ENCODE measurements around the gene SAMD9. TPM values are rescaled to one million over a fixed set of nuclear protein-coding genes. Genes with fewer than 3 reads are reported as not detected.

The SAMD9 gene
- total RNA-seq, 1 experiment from 2014 or later = not detected

DNA sequence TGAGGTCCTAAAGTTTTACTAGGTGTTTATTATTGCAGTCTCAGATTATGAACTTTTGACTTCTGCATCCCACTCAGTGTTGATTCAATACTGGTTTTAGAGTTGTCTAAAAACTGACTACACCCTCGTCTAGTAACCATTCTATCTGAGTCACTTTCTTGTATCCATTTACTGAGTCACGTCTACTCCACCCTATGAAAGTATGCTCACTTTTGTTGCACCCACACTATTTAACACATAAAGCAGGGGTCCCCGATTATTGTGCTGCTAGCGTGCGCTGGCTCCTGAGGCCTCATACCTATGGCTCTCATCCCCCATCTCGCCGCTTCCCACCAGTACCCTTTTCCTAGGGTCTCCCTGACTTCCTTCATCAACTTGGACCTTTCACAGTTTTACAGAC, 2.0 kb downstream of the SAMD9 start:
- no peak overlapping the region for H3K27ac ChIP-seq (ENCODE audit: insufficient read length, low read depth, low read length)
- no peak overlapping the region for H4K91ac ChIP-seq (ENCODE audit: insufficient read length, low read depth, low read length)
- no peak for DNase-seq
- Mint-ChIP-seq H3K27me3 (ENCODE audit: low read depth) (peaks cover 10% of the 10 kb centered on the region), H3K36me3 (ENCODE audit: insufficient read depth in 1 of 3, low read depth in 3 of 3) (no peaks in the 10 kb centered on the region), H3K4me3 (no peak overlapping the region), H3K27ac (no peak overlapping the region), H3K9me3 (peaks cover 4 to 12% of the 10 kb centered on the region in 2 experiments), H3K4me1 (no peaks in the 10 kb centered on the region; a peak in 1 of 4 replicates)
- H3K23me2 ChIP-seq (ENCODE audit: insufficient read length, low read depth, low read length, poor library complexity, severe bottlenecking) = no peaks in the 10 kb centered on the region
- no CpG with 5 or more reads among the region's 7 CpGs for WGBS (ENCODE audit: extremely low coverage, insufficient read length, low lambda C conversion rate)
- H3K56ac ChIP-seq (ENCODE audit: insufficient read length, low read depth, low read length) = no peak overlapping the region
- H2AFZ ChIP-seq (ENCODE audit: low read length) = no peak overlapping the region
- H3K18ac ChIP-seq (ENCODE audit: insufficient read length, low read depth, low read length) = no peak overlapping the region
- H2BK120ac ChIP-seq (ENCODE audit: low read depth, low read length, poor library complexity, severe bottlenecking) = no peak overlapping the region
- H4K20me1 ChIP-seq (ENCODE audit: control insufficient read depth, insufficient read depth, insufficient read length) = no peaks in the 10 kb centered on the region
- no peak overlapping the region for H2BK20ac ChIP-seq (ENCODE audit: low read depth, low read length, poor library complexity, severe bottlenecking)
- no peak overlapping the region for H2BK12ac ChIP-seq (ENCODE audit: insufficient read length, low read depth, low read length)
- H3K79me1 ChIP-seq (ENCODE audit: insufficient read depth, low read depth, low read length, poor library complexity, severe bottlenecking) = no peaks in the 10 kb centered on the region
- no peak overlapping the region for H3K9ac ChIP-seq (ENCODE audit: extremely low read depth, insufficient read length, low read length)
- no peaks in the 10 kb centered on the region for H3K79me2 ChIP-seq (ENCODE audit: insufficient read depth, low read length)
- no peaks in the 10 kb centered on the region for H3K9me3 ChIP-seq (ENCODE audit: control insufficient read depth, low read depth, low read length)
- no peak overlapping the region for H4K5ac ChIP-seq (ENCODE audit: insufficient read length, low read depth, low read length)
- H3K4me2 ChIP-seq (ENCODE audit: insufficient read depth, insufficient read length, low read length) = no peak overlapping the region
- no peaks in the 10 kb centered on the region for H3K4me1 ChIP-seq (ENCODE audit: insufficient read depth, low read length)
- no peak overlapping the region for H3K4ac ChIP-seq (ENCODE audit: low read depth, low read length)
- no peak overlapping the region for H3T11ph ChIP-seq (ENCODE audit: low read length)
- no peak overlapping the region for H4K8ac ChIP-seq (replicated peaks; ENCODE audit: insufficient read length, low read depth, low read length)
- H2BK5ac ChIP-seq (ENCODE audit: insufficient read length, low read length) = no peak overlapping the region
- no peak overlapping the region for H2BK15ac ChIP-seq (ENCODE audit: low read depth, low read length)
- no peak overlapping the region for H2AK5ac ChIP-seq (ENCODE audit: insufficient read length, low read length)
- H3K14ac ChIP-seq (ENCODE audit: insufficient read depth, low read length) = no peak overlapping the region
- no peaks in the 10 kb centered on the region for H3K27me3 ChIP-seq (ENCODE audit: insufficient read depth, low read length)
- TF ChIP-seq, protein P1, sequence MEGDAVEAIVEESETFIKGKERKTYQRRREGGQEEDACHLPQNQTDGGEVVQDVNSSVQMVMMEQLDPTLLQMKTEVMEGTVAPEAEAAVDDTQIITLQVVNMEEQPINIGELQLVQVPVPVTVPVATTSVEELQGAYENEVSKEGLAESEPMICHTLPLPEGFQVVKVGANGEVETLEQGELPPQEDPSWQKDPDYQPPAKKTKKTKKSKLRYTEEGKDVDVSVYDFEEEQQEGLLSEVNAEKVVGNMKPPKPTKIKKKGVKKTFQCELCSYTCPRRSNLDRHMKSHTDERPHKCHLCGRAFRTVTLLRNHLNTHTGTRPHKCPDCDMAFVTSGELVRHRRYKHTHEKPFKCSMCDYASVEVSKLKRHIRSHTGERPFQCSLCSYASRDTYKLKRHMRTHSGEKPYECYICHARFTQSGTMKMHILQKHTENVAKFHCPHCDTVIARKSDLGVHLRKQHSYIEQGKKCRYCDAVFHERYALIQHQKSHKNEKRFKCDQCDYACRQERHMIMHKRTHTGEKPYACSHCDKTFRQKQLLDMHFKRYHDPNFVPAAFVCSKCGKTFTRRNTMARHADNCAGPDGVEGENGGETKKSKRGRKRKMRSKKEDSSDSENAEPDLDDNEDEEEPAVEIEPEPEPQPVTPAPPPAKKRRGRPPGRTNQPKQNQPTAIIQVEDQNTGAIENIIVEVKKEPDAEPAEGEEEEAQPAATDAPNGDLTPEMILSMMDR (conservative IDR thresholded peaks at IDR 0.05) = no peak
- no peak overlapping the region for H3K23ac ChIP-seq (ENCODE audit: insufficient read length, low read depth, low read length)

Measured in H9 (cell line).